Thyroid gland (tissue), 4 donors: ENCODE results near the gene SCN10A. TPM values are rescaled to one million over a fixed set of nuclear protein-coding genes. Genes with fewer than 3 reads are reported as not detected.

ENCODE experiments used
- DNase-seq, 2 donors: peaks; one replicate each; pipeline ENCODE4 v3.0.0-alpha.2; 2019
- H3K27ac ChIP-seq, 3 donors: fragments of 200-600 bp; sonication (generic); 1 replicate in 2 of 3; 2 replicates in 1 of 3; pipeline ENCODE4 v1.5.1; 2016 to 2019; ENCODE audit warnings: mild to moderate bottlenecking in 1 of 3, moderate library complexity in 1 of 3
- H3K27me3 ChIP-seq: fragments of 200-600 bp; sonication (generic); one replicate; pipeline ENCODE4 v1.5.1; 2019
- H3K36me3 ChIP-seq, 2 donors: fragments of 200-600 bp; sonication (generic); one replicate each; pipeline ENCODE4 v1.5.1; 2016 to 2019
- H3K4me1 ChIP-seq, 2 donors: fragments of 200-600 bp; sonication (generic); one replicate each; pipeline ENCODE4 v1.5.1; 2017 to 2019
- H3K4me3 ChIP-seq, 3 donors: fragments of 200-600 bp; sonication (generic); replicated peaks in 1 of 3; 1 replicate in 2 of 3; 2 replicates in 1 of 3; pipeline ENCODE4 v1.5.1; 2016; ENCODE audit warnings: mild to moderate bottlenecking in 1 of 3
- H3K9me3 ChIP-seq: fragments of 200-600 bp; sonication (generic); one replicate; pipeline ENCODE4 v1.5.1; 2017
- POLR2A ChIP-seq, 2 donors: fragments of 450-650 bp; IDR thresholded peaks; one replicate each; pipeline ENCODE4 v1.6.1; 2017; ENCODE audit warnings: antibody characterized with exemption in 2 of 2, mild to moderate bottlenecking in 2 of 2, moderate library complexity in 1 of 2
- WGBS, 2 donors: methylation state at CpG; one replicate each; pipeline ENCODE4 v1.1.5; 2017; 5-methylcytosine and 5-hydroxymethylcytosine counted together
- intact Hi-C: fragments of 100-400 bp; cut with DNase I; formaldehyde crosslinking; loops from one replicate; pipeline ENCODE4 v1.15.1; 2023
- total RNA-seq, 4 donors: library from RNA; depleted of rRNA; stranded (reverse); fragments of >200 nt; gene quantifications; one replicate each; pipeline ENCODE4 v1.2.3, GENCODE V29; 2016
- TF ChIP-seq, protein P1 (sequence below), 6 experiments: fragments of 200-600 bp in 3 of 6; fragments of 450-650 bp in 3 of 6; sonication (generic) in 3 of 6; IDR thresholded peaks; one replicate each; pipeline ENCODE4 v1.5.1; 2016 to 2019; ENCODE audit warnings: antibody characterized with exemption in 6 of 6, mild to moderate bottlenecking in 2 of 6, inconsistent platforms in 1 of 6, moderate library complexity in 1 of 6

Gene SCN10A
- total RNA-seq, 4 donors from 2014 or later, result not detected

DNA sequence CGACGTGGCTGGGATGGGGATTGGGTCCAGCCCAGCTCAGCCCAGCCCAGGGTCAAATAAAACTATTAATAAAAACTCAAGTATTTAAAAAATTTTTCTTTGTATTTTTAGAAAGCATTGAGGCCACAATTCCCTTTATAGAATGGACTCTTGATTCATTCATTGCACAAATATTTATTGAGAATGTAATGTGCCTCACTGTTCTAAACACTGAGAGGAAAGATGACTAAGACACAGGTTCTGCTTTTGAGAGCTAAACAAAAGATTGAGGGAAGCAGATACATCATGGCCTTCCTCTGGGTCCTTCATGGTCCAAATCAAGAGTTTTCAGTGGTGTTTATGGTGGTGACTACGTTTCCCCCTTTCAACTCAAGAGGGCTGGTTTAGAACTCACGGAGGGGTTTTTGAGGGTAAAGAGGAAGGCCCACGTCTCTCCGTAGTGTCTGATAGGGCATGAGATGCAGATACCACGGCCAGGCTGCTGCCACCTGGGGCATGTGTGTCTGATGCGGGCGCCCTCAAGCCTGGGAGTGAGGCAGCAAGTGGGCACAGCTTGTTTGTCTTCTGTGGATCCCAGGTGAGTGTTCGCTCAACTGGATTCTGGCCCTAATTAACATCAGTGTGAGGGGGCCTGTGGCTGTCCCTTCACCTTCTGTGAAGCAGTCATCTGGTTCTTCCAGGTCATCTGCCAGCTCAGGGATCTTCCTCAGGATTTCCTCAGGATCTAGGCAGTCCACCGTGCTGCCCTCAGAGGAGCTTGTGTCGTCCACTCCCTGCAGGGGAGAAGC is 93.0 kb downstream of the SCN10A start:
- WGBS, 2 donors, result 76 to 82% methylated on average over 9 to 12 of the region's 12 CpGs
- no peaks in the 10 kb centered on the region for H3K27me3 ChIP-seq

DNA sequence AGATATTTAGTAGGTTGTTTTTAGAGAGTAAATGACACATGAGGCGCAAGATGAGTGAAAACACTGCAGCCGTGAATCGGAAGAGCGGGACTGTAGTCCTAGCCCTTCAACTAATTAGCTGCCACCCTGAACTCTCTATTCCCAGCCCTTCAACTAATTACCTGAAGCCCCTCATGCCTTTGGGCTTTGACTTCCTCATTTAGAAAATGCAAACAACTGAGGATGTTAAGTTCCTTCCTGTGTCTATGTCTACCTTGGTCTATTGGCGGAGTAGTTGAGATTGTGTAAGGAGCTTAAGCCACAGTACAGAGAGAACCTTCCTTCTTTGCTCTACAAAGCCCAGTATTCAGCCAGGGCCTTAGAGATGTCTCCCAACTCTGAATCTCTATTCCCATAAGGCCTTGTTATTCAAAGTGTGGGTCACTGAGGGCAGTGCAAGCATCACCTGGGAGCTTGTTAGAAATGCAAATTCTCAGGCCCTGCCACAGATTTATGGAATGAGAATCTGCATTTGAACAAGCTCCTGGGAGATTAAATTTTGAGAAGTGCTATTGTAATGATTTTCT is 94.7 kb downstream of the SCN10A start:
- H3K36me3 ChIP-seq, result no peaks in the 10 kb centered on the region
- H3K4me3 ChIP-seq, result no peak overlapping the region
- no peak for DNase-seq
- H3K9me3 ChIP-seq, result no peaks in the 10 kb centered on the region
- no peak overlapping the region for H3K27ac ChIP-seq
- H3K4me1 ChIP-seq, result no peaks in the 10 kb centered on the region
- TF ChIP-seq, protein P1, sequence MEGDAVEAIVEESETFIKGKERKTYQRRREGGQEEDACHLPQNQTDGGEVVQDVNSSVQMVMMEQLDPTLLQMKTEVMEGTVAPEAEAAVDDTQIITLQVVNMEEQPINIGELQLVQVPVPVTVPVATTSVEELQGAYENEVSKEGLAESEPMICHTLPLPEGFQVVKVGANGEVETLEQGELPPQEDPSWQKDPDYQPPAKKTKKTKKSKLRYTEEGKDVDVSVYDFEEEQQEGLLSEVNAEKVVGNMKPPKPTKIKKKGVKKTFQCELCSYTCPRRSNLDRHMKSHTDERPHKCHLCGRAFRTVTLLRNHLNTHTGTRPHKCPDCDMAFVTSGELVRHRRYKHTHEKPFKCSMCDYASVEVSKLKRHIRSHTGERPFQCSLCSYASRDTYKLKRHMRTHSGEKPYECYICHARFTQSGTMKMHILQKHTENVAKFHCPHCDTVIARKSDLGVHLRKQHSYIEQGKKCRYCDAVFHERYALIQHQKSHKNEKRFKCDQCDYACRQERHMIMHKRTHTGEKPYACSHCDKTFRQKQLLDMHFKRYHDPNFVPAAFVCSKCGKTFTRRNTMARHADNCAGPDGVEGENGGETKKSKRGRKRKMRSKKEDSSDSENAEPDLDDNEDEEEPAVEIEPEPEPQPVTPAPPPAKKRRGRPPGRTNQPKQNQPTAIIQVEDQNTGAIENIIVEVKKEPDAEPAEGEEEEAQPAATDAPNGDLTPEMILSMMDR (IDR thresholded peaks at IDR 0.05), result no peak
- no peak for TF ChIP-seq POLR2A (IDR thresholded peaks at IDR 0.05)
- WGBS, 2 donors, result 89 to 91% methylated on average over 5 of the region's 5 CpGs
- H3K27me3 ChIP-seq, result no peaks in the 10 kb centered on the region
- intact Hi-C loops, result no loop called here

More for the DNA sequence above, 93.0 kb downstream of the SCN10A start:
- Histone ChIP-seq H3K9me3 (no peaks in the 10 kb centered on the region), H3K4me3 (no peak overlapping the region), H3K36me3 (no peaks in the 10 kb centered on the region), H3K4me1 (no peaks in the 10 kb centered on the region), H3K27ac (no peak overlapping the region)
- no peak for DNase-seq
- intact Hi-C loops, result no loop called here
- TF ChIP-seq POLR2A (IDR thresholded peaks at IDR 0.05), result no peak
- TF ChIP-seq, protein P1 (IDR thresholded peaks at IDR 0.05), result no peak

DNA sequence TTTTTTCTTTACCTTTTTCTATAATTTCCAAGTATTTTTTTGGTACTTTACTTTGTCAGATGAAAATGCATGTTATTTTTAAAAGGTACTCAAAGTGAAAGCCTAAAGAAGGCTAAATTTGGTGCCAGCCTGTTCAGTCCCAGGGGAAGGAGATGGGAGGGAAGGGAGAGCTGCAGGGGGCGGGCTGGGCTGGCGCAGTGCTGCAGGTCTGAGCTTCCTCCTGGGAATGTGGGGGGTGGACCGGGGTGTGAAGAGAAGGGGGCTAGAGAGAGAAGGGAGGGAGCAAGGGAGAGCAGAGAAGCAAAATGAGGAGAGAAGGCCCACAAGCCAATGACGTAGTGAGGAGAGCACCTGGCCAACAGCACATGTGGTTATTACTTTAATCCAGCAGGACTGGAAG is 95.6 kb downstream of the SCN10A start:
- TF ChIP-seq, protein P1 (IDR thresholded peaks at IDR 0.05), result no peak
- TF ChIP-seq POLR2A (IDR thresholded peaks at IDR 0.05), result no peak
- Histone ChIP-seq H3K4me3 (no peak overlapping the region), H3K27ac (no peak overlapping the region), H3K27me3 (no peaks in the 10 kb centered on the region), H3K9me3 (no peaks in the 10 kb centered on the region), H3K4me1 (no peaks in the 10 kb centered on the region), H3K36me3 (no peaks in the 10 kb centered on the region)
- 41 to 42% methylated on average over 4 of the region's 4 CpGs for WGBS, 2 donors
- no peak for DNase-seq
- intact Hi-C loops, result no loop called here

DNA sequence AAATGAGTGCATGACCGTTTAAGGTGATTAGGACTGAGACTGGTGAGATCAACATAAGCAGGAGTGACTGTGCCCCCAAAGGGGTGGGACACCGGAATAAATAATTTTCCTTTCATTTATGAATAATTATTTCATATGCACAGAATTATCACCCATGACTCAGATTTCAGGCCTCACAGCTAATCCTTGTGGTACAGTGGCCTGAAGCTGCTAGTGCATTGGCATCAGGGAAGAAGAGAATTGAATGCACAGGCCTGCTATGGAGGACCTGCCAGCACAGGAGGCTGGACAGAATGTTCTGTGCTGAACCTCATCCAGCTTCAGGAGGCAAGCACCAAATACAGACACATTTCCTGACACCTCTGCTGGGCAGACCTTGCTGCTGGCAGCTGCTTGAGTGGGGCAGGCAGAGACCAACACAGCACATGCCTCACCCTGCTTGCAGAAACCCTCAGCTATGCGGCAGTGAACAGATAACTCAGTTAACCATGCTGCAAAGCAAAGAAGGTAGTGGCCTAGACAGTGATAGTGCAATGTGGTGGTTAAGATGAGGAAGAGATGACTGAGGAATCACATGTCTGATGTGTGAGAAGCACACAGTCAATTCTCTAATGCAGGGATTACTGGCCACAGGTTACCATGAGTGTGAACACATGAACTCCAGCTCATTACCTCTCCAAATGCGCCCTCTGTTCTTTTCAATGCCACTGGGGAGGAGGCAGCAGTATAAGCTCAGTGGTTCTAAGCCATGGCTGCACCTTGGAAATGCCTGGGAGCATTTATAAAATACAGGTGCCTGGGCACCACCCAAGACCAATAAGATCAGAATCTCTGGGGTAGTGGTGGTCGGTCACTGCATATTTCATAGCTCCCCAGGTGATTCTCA is 98.4 kb downstream of the SCN10A start:
- no peak overlapping the region for H3K27ac ChIP-seq
- WGBS, 2 donors, result 78 to 88% methylated on average over 5 of the region's 5 CpGs
- no peaks in the 10 kb centered on the region for H3K9me3 ChIP-seq
- no peaks in the 10 kb centered on the region for H3K4me1 ChIP-seq
- no peaks in the 10 kb centered on the region for H3K36me3 ChIP-seq
- TF ChIP-seq, protein P1 (IDR thresholded peaks at IDR 0.05), result no peak
- TF ChIP-seq POLR2A (IDR thresholded peaks at IDR 0.05), result no peak
- no peak for DNase-seq
- intact Hi-C loops, result no loop called here
- H3K4me3 ChIP-seq, result no peak overlapping the region
- no peaks in the 10 kb centered on the region for H3K27me3 ChIP-seq
